GM19395 (cell line): ENCODE results near the gene NKD1.

Experiments
- ATAC-seq: cut with Tn5 transposase; IDR thresholded peaks from one replicate; pipeline ENCODE4 v1.9.1; 2021; ENCODE audit warnings: mild to moderate bottlenecking, moderate library complexity; ENCODE audit not compliant: unreplicated experiment

Gene NKD1

GRCh38 chr16:50611995-50612848, 64.0 kb downstream of the NKD1 start:
- no peak for ATAC-seq

GRCh38 chr16:50612849-50613198, 64.6 kb downstream of the NKD1 start:
- no peak for ATAC-seq

- ATAC-seq = no peak
Measured at GRCh38 chr16:50613281-50613963, 65.2 kb downstream of the NKD1 start.

- ATAC-seq = no peak
Measured at GRCh38 chr16:50613964-50614474, 65.8 kb downstream of the NKD1 start.

- ATAC-seq = no peak
Measured at GRCh38 chr16:50614955-50615724, 66.9 kb downstream of the NKD1 start.

GRCh38 chr16:50615891-50616290, 67.7 kb downstream of the NKD1 start:
- no peak for ATAC-seq

- no peak for ATAC-seq
Measured at GRCh38 chr16:50616386-50616785, 68.2 kb downstream of the NKD1 start.

- ATAC-seq = no peak
Measured at GRCh38 chr16:50616883-50617645, 68.9 kb downstream of the NKD1 start.

GRCh38 chr16:50617646-50618184, 69.5 kb downstream of the NKD1 start:
- no peak for ATAC-seq

GRCh38 chr16:50618238-50618918, 70.2 kb downstream of the NKD1 start:
- no peak for ATAC-seq

GRCh38 chr16:50619702-50620491, 71.7 kb downstream of the NKD1 start:
- no peak for ATAC-seq

GRCh38 chr16:50620646-50621451, 72.7 kb downstream of the NKD1 start:
- no peak for ATAC-seq

GRCh38 chr16:50621452-50621792, 73.2 kb downstream of the NKD1 start:
- no peak for ATAC-seq

- no peak for ATAC-seq
Measured at GRCh38 chr16:50622029-50622428, 73.8 kb downstream of the NKD1 start.

GRCh38 chr16:50622643-50623369, 74.6 kb downstream of the NKD1 start:
- no peak for ATAC-seq

- no peak for ATAC-seq
Measured at GRCh38 chr16:50624449-50624970, 76.3 kb downstream of the NKD1 start.

- ATAC-seq = no peak
Measured at GRCh38 chr16:50625374-50625773, 77.2 kb downstream of the NKD1 start.
